HepG2 (cell line): ENCODE data around the gene CNR2. TPM values are rescaled to one million over a fixed set of nuclear protein-coding genes. Genes with fewer than 3 reads are reported as not detected.

Experiments
- ATF1 ChIP-seq: IDR thresholded peaks from 2 replicates; pipeline ENCODE4 v1.6.1; 2016; ENCODE audit warnings: mild to moderate bottlenecking, control low read depth
- DNMT3B ChIP-seq: conservative IDR thresholded peaks from 2 replicates; pipeline ENCODE4 v1.6.1; 2016; ENCODE audit warnings: missing biosample characterization, control low read depth
- FOXJ3 ChIP-seq: sonication (generic); formaldehyde crosslinking; IDR thresholded peaks from 2 replicates; pipeline ENCODE4 v1.4.0; 2020; ENCODE audit warnings: missing genetic modification reagents, mild to moderate bottlenecking, borderline replicate concordance
- GABPA ChIP-seq, 2 experiments: IDR thresholded peaks; 2 replicates each; pipeline ENCODE4 v1.6.1; 2011 to 2016; ENCODE audit warnings: low read depth in 2 of 2, low read length in 1 of 2, missing biosample characterization in 1 of 2, missing genetic modification characterization in 1 of 2
- HMGA1 ChIP-seq: sonication (generic); formaldehyde crosslinking; conservative IDR thresholded peaks from 2 replicates; pipeline ENCODE4 v1.4.0; 2020; ENCODE audit warnings: missing genetic modification reagents
- IRF2 ChIP-seq: IDR thresholded peaks from 2 replicates; pipeline ENCODE4 v1.6.1; 2018; ENCODE audit warnings: missing genetic modification reagents, missing compliant biosample characterization
- MTF1 ChIP-seq: sonication (generic); formaldehyde crosslinking; IDR thresholded peaks from 2 replicates; pipeline ENCODE4 v1.5.0; 2020; ENCODE audit warnings: missing genetic modification reagents
- MYNN ChIP-seq: sonication (generic); formaldehyde crosslinking; IDR thresholded peaks from 2 replicates; pipeline ENCODE4 v1.4.0; 2020; ENCODE audit warnings: mild to moderate bottlenecking, low read depth, missing genetic modification reagents
- POLR2AphosphoS5 ChIP-seq: IDR thresholded peaks from 2 replicates; pipeline ENCODE4 v1.6.1; 2012; ENCODE audit warnings: low read depth, low read length
- RARG ChIP-seq: sonication (generic); formaldehyde crosslinking; IDR thresholded peaks from 2 replicates; pipeline ENCODE4 v1.4.0; 2020; ENCODE audit warnings: low read depth, mild to moderate bottlenecking, missing genetic modification reagents
- SMC3 ChIP-seq: IDR thresholded peaks from 2 replicates; pipeline ENCODE4 v1.6.1; 2011; ENCODE audit warnings: low read length, improper control_type of control experiment
- U2AF1 ChIP-seq: fragments of 200-400 bp; formaldehyde crosslinking; optimal IDR thresholded peaks from 2 replicates; pipeline ENCODE3; 2017; ENCODE audit warnings: mild to moderate bottlenecking, low read depth, low read length
- ZNF337 ChIP-seq: sonication (generic); formaldehyde crosslinking; IDR thresholded peaks from 2 replicates; pipeline ENCODE4 v1.5.1; 2020; ENCODE audit warnings: missing genetic modification reagents, low read depth, mild to moderate bottlenecking, borderline replicate concordance
- ZNF589 ChIP-seq: sonication (generic); formaldehyde crosslinking; conservative IDR thresholded peaks from 2 replicates; pipeline ENCODE4 v1.8.0; 2022; ENCODE audit warnings: mild to moderate bottlenecking, moderate library complexity, missing genetic modification reagents
- ZNF672 ChIP-seq: sonication (generic); formaldehyde crosslinking; IDR thresholded peaks from 2 replicates; pipeline ENCODE4 v1.8.1; 2022; ENCODE audit warnings: missing genetic modification reagents
- ZNF678 ChIP-seq: sonication (generic); formaldehyde crosslinking; IDR thresholded peaks from 2 replicates; pipeline ENCODE4 v1.4.0; 2020; ENCODE audit warnings: mild to moderate bottlenecking, missing genetic modification reagents
- ZNF816 ChIP-seq: sonication (generic); formaldehyde crosslinking; IDR thresholded peaks from 2 replicates; pipeline ENCODE4 v1.8.0; 2022; ENCODE audit warnings: missing genetic modification reagents, mild to moderate bottlenecking, borderline replicate concordance
- polyA plus RNA-seq, 8 experiments: library from polyadenylated mRNA; depleted of rRNA in 3 of 8; stranded (reverse) in 7 of 8; unstranded in 1 of 8; fragments of >200 nt; fragmentation: Illumina TruSeq in 4 of 8; extraction: Trizol in 4 of 8; gene quantifications; 2 replicates each; pipeline versions ENCODE4 v1.2.1 to v1.2.3, GENCODE V29; 2011 to 2016; ENCODE audit warnings: low read depth in 4 of 8, missing spikeins in 1 of 8, mixed read lengths in 1 of 8; ENCODE audit not compliant: insufficient read depth in 1 of 8
- total RNA-seq, 5 experiments: library from RNA; depleted of rRNA; stranded (reverse); fragments of >200 nt; fragmentation: Illumina TruSeq; extraction: Trizol; gene quantifications; 2 replicates each; pipeline ENCODE4 v1.2.3, GENCODE V29; 2016; ENCODE audit warnings: low read depth in 1 of 5
- TF ChIP-seq, protein P1 (sequence below): sonication (generic); formaldehyde crosslinking; IDR thresholded peaks from 2 replicates; pipeline ENCODE4 v1.4.0; 2020; ENCODE audit warnings: missing genetic modification reagents
- TF ChIP-seq, protein P2 (sequence below): sonication (generic); formaldehyde crosslinking; IDR thresholded peaks from 2 replicates; pipeline ENCODE4 v1.8.1; 2022; ENCODE audit warnings: low read depth, mild to moderate bottlenecking, missing genetic modification reagents
- TF ChIP-seq, protein P3 (sequence below): IDR thresholded peaks from 2 replicates; pipeline ENCODE4 v1.6.1; 2018; ENCODE audit warnings: missing genetic modification reagents, mild to moderate bottlenecking, missing compliant biosample characterization
- TF ChIP-seq, protein P4 (sequence below): IDR thresholded peaks from 2 replicates; pipeline ENCODE4 v1.6.1; 2016
- TF ChIP-seq, protein P5 (sequence below): IDR thresholded peaks from 2 replicates; pipeline ENCODE4 v1.6.1; 2016; ENCODE audit warnings: mild to moderate bottlenecking, missing biosample characterization, missing genetic modification reagents

CNR2 gene
- total and polyA plus RNA-seq, 2 of the 13 experiments (the other 11 are each of a cell fraction or from before 2014, with no cell fraction given), result not detected

DNA sequence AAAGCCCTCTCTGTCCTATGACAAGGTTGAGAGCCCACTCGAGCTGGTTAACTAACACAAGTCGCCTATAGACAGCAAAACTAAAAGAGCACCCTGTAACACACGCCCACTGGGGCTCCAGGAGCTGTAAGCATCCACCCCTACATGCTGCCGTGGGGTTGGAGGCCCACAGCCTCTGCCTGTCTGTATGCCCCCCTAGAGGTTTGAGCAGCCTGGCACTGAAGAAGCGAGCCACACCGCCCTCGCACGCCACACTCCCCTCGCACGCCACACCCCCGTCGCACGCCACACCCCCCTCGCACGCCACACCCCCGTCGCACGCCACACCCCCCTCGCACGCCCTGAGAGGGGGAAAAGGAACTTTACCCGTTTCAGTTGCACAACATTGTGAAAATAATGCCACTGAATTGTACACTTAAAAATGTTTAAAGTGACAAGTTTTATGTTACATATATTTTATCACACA lies 74.7 kb downstream of the CNR2 start (continued):
- TF ChIP-seq, protein P1, sequence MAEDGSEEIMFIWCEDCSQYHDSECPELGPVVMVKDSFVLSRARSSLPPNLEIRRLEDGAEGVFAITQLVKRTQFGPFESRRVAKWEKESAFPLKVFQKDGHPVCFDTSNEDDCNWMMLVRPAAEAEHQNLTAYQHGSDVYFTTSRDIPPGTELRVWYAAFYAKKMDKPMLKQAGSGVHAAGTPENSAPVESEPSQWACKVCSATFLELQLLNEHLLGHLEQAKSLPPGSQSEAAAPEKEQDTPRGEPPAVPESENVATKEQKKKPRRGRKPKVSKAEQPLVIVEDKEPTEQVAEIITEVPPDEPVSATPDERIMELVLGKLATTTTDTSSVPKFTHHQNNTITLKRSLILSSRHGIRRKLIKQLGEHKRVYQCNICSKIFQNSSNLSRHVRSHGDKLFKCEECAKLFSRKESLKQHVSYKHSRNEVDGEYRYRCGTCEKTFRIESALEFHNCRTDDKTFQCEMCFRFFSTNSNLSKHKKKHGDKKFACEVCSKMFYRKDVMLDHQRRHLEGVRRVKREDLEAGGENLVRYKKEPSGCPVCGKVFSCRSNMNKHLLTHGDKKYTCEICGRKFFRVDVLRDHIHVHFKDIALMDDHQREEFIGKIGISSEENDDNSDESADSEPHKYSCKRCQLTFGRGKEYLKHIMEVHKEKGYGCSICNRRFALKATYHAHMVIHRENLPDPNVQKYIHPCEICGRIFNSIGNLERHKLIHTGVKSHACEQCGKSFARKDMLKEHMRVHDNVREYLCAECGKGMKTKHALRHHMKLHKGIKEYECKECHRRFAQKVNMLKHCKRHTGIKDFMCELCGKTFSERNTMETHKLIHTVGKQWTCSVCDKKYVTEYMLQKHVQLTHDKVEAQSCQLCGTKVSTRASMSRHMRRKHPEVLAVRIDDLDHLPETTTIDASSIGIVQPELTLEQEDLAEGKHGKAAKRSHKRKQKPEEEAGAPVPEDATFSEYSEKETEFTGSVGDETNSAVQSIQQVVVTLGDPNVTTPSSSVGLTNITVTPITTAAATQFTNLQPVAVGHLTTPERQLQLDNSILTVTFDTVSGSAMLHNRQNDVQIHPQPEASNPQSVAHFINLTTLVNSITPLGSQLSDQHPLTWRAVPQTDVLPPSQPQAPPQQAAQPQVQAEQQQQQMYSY (CRISPR knock-in tag), result no peak
- TF ChIP-seq, protein P2, sequence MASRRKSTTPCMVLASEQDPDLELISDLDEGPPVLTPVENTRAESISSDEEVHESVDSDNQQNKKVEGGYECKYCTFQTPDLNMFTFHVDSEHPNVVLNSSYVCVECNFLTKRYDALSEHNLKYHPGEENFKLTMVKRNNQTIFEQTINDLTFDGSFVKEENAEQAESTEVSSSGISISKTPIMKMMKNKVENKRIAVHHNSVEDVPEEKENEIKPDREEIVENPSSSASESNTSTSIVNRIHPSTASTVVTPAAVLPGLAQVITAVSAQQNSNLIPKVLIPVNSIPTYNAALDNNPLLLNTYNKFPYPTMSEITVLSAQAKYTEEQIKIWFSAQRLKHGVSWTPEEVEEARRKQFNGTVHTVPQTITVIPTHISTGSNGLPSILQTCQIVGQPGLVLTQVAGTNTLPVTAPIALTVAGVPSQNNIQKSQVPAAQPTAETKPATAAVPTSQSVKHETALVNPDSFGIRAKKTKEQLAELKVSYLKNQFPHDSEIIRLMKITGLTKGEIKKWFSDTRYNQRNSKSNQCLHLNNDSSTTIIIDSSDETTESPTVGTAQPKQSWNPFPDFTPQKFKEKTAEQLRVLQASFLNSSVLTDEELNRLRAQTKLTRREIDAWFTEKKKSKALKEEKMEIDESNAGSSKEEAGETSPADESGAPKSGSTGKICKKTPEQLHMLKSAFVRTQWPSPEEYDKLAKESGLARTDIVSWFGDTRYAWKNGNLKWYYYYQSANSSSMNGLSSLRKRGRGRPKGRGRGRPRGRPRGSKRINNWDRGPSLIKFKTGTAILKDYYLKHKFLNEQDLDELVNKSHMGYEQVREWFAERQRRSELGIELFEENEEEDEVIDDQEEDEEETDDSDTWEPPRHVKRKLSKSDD (CRISPR knock-in tag), result no peak
- TF ChIP-seq MTF1 (CRISPR knock-in tag), result no peak
- no peak for TF ChIP-seq HMGA1 (CRISPR knock-in tag)
- no peak for TF ChIP-seq ZNF337 (CRISPR knock-in tag)
- no peak for TF ChIP-seq FOXJ3 (CRISPR knock-in tag)
- TF ChIP-seq, protein P3, sequence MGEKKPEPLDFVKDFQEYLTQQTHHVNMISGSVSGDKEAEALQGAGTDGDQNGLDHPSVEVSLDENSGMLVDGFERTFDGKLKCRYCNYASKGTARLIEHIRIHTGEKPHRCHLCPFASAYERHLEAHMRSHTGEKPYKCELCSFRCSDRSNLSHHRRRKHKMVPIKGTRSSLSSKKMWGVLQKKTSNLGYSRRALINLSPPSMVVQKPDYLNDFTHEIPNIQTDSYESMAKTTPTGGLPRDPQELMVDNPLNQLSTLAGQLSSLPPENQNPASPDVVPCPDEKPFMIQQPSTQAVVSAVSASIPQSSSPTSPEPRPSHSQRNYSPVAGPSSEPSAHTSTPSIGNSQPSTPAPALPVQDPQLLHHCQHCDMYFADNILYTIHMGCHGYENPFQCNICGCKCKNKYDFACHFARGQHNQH (CRISPR knock-in tag), result no peak; the same call in 1 of the 2 replicates
- no peak for TF ChIP-seq POLR2AphosphoS5
- no peak for TF ChIP-seq ZNF678
- TF ChIP-seq, protein P4, sequence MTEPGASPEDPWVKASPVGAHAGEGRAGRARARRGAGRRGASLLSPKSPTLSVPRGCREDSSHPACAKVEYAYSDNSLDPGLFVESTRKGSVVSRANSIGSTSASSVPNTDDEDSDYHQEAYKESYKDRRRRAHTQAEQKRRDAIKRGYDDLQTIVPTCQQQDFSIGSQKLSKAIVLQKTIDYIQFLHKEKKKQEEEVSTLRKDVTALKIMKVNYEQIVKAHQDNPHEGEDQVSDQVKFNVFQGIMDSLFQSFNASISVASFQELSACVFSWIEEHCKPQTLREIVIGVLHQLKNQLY (CRISPR knock-in tag), result no peak
- TF ChIP-seq ZNF816, result no peak
- TF ChIP-seq ATF1 (CRISPR knock-in tag), result no peak
- TF ChIP-seq MYNN (CRISPR knock-in tag), result no peak
- TF ChIP-seq, protein P5, sequence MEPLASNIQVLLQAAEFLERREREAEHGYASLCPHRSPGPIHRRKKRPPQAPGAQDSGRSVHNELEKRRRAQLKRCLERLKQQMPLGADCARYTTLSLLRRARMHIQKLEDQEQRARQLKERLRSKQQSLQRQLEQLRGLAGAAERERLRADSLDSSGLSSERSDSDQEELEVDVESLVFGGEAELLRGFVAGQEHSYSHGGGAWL (CRISPR knock-in tag), result no peak
- no peak for TF ChIP-seq U2AF1
- no peak; the same call in 1 of the 2 replicates for TF ChIP-seq SMC3
- no peak for TF ChIP-seq IRF2 (CRISPR knock-in tag)
- no peak for TF ChIP-seq DNMT3B
- no peak for TF ChIP-seq RARG
- no peak for TF ChIP-seq GABPA (IDR thresholded peaks at IDR 0.05; ENCODE audit: low read depth, low read length)
- TF ChIP-seq GABPA (CRISPR knock-in tag; IDR thresholded peaks at IDR 0.05; ENCODE audit: low read depth), result no peak
- no peak for TF ChIP-seq ZNF589
- TF ChIP-seq ZNF672 (CRISPR knock-in tag), result no peak
